H1 (cell line): ENCODE measurements around the gene PHLDA2. TPM values are rescaled to one million over a fixed set of nuclear protein-coding genes. Genes with fewer than 3 reads are reported as not detected.

Source experiments
- CTCF ChIA-PET: fragments of 300-600 bp; sonication (Branson Sonifier 250); formaldehyde crosslinking; loops from one replicate; lab custom pipeline; 2021; ENCODE audit not compliant: partially characterized antibody; lab: Charles Lee
- POLR2A ChIA-PET: fragments of 300-600 bp; sonication (Branson Sonifier 250); formaldehyde crosslinking; loops from one replicate; lab custom pipeline; 2021; ENCODE audit warnings: inconsistent platforms; ENCODE audit not compliant: partially characterized antibody; lab: Charles Lee
- DNase-seq, 2 experiments: peaks; one replicate each; pipeline versions ENCODE4 v3.0.0 to v3.0.0-alpha.2; 2010 to 2022; ENCODE audit warnings: low spot score in 2 of 2, low read depth in 1 of 2, mixed read lengths in 1 of 2
- FAIRE-seq: peaks from 2 replicates; lab custom pipeline; 2011; peaks lifted over from hg19 to GRCh38; lab: Jason Lieb, UNC
- H2AFZ ChIP-seq: 2 replicates; pipeline ENCODE4 v1.8.1; 2012; ENCODE audit warnings: low read length, inconsistent platforms
- H2AK5ac ChIP-seq: 2 replicates; pipeline ENCODE4 v1.6.1; 2013; ENCODE audit warnings: low read depth, low read length
- H2BK120ac ChIP-seq: replicated peaks from 2 replicates; pipeline ENCODE3; 2013; ENCODE audit warnings: low read depth, low read length, inconsistent platforms
- H2BK12ac ChIP-seq: 2 replicates; pipeline ENCODE4 v1.6.1; 2013; ENCODE audit warnings: low read depth, low read length
- H2BK15ac ChIP-seq: 2 replicates; pipeline ENCODE4 v1.6.1; 2013; ENCODE audit warnings: low read length
- H2BK20ac ChIP-seq: 2 replicates; pipeline ENCODE4 v1.6.1; 2013; ENCODE audit warnings: low read length
- H2BK5ac ChIP-seq: 2 replicates; pipeline ENCODE4 v1.6.1; 2013; ENCODE audit warnings: low read depth, low read length
- H3K14ac ChIP-seq: 2 replicates; pipeline ENCODE4 v1.6.1; 2013; ENCODE audit warnings: inconsistent platforms; ENCODE audit not compliant: insufficient read length
- H3K18ac ChIP-seq: 2 replicates; pipeline ENCODE4 v1.6.1; 2013; ENCODE audit warnings: low read length; ENCODE audit errors: extremely low read depth
- H3K23ac ChIP-seq: 2 replicates; pipeline ENCODE4 v1.6.1; 2013; ENCODE audit warnings: inconsistent platforms; ENCODE audit not compliant: insufficient read length
- H3K23me2 ChIP-seq: 2 replicates; pipeline ENCODE4 v1.6.1; 2013; ENCODE audit warnings: low read depth, low read length
- H3K27ac ChIP-seq: 2 replicates; pipeline ENCODE4 v1.6.1; 2011; ENCODE audit warnings: low read depth, low read length, inconsistent platforms
- H3K27me3 ChIP-seq, 4 experiments: replicated peaks in 1 of 4; 1 replicate in 1 of 4; 2 replicates in 3 of 4; pipeline versions ENCODE4 v1.6.1 to v1.8.1; 2011 to 2013; ENCODE audit warnings: low read length in 3 of 4, mild to moderate bottlenecking in 3 of 4, inconsistent platforms in 2 of 4, mixed read lengths in 2 of 4, moderate library complexity in 1 of 4; ENCODE audit not compliant: control insufficient read depth in 3 of 4, insufficient read depth in 3 of 4; ENCODE audit errors: extremely low read depth in 1 of 4
- H3K36me3 ChIP-seq, 4 experiments: 2 replicates each; pipeline versions ENCODE4 v1.6.1 to v1.8.1; 2011 to 2013; ENCODE audit warnings: mild to moderate bottlenecking in 4 of 4, low read length in 3 of 4, moderate library complexity in 2 of 4, control low read depth in 1 of 4, inconsistent platforms in 1 of 4; ENCODE audit not compliant: insufficient read depth in 4 of 4, control insufficient read depth in 2 of 4
- H3K4ac ChIP-seq: replicated peaks from 2 replicates; pipeline ENCODE3; 2013; ENCODE audit warnings: low read length, low read depth, mixed read lengths, inconsistent platforms; ENCODE audit not compliant: insufficient read length
- H3K4me1 ChIP-seq, 4 experiments: replicated peaks in 1 of 4; 1 replicate in 1 of 4; 2 replicates in 3 of 4; pipeline versions ENCODE4 v1.6.1 to v1.8.1; 2011 to 2013; ENCODE audit warnings: low read length in 3 of 4, inconsistent platforms in 2 of 4, mixed read lengths in 1 of 4; ENCODE audit not compliant: insufficient read depth in 4 of 4, control insufficient read depth in 3 of 4
- H3K4me2 ChIP-seq, 2 experiments: 2 replicates each; pipeline versions ENCODE4 v1.6.1 to v1.8.1; 2011 to 2013; ENCODE audit warnings: low read depth in 2 of 2, low read length in 2 of 2, control low read depth in 1 of 2, inconsistent platforms in 1 of 2, mild to moderate bottlenecking in 1 of 2; ENCODE audit not compliant: insufficient read depth in 1 of 2
- H3K4me3 ChIP-seq, 4 experiments: fragments of 200-600, 300-600 bp in 1 of 4; sonication (generic), shearing (Covaris generic), sonication (Bioruptor Twin) in 1 of 4; 2 replicates each; pipeline versions ENCODE4 v1.5.1 to v1.8.1; 2011 to 2016; ENCODE audit warnings: low read length in 4 of 4, low read depth in 3 of 4, control low read depth in 2 of 4, inconsistent platforms in 2 of 4, mild to moderate bottlenecking in 2 of 4, mixed read lengths in 1 of 4, moderate library complexity in 1 of 4; ENCODE audit not compliant: insufficient read depth in 2 of 4; ENCODE audit errors: extremely low read depth in 1 of 4
- H3K56ac ChIP-seq: replicated peaks from 2 replicates; pipeline ENCODE3; 2013; ENCODE audit warnings: low read depth, mild to moderate bottlenecking, mixed read lengths, low read length, inconsistent platforms; ENCODE audit not compliant: insufficient read length
- H3K79me1 ChIP-seq: 2 replicates; pipeline ENCODE4 v1.6.1; 2013; ENCODE audit warnings: low read depth, low read length, control low read depth
- H3K79me2 ChIP-seq, 2 experiments: 2 replicates each; pipeline versions ENCODE4 v1.6.1 to v1.8.1; 2012 to 2013; ENCODE audit warnings: low read length in 2 of 2, mild to moderate bottlenecking in 2 of 2, inconsistent platforms in 1 of 2; ENCODE audit not compliant: insufficient read depth in 2 of 2, control insufficient read depth in 1 of 2
- H3K9ac ChIP-seq, 4 experiments: replicated peaks in 1 of 4; 1 replicate in 1 of 4; 2 replicates in 3 of 4; pipeline versions ENCODE4 v1.6.1 to v1.8.1; 2011 to 2013; ENCODE audit warnings: low read depth in 3 of 4, low read length in 3 of 4, control low read depth in 2 of 4, mild to moderate bottlenecking in 2 of 4, moderate library complexity in 2 of 4, inconsistent platforms in 1 of 4; ENCODE audit errors: extremely low read depth in 1 of 4
- H3K9me3 ChIP-seq, 2 experiments: 2 replicates each; pipeline versions ENCODE4 v1.6.1 to v1.8.1; 2012 to 2013; ENCODE audit warnings: mild to moderate bottlenecking in 2 of 2, moderate library complexity in 2 of 2, control low read depth in 1 of 2, inconsistent platforms in 1 of 2, low read depth in 1 of 2, low read length in 1 of 2, mixed read lengths in 1 of 2; ENCODE audit not compliant: insufficient read depth in 2 of 2
- H4K20me1 ChIP-seq, 2 experiments: replicated peaks in 1 of 2; 2 replicates each; pipeline versions ENCODE3 to v1.8.1; 2011 to 2013; ENCODE audit warnings: inconsistent platforms in 2 of 2, low read length in 2 of 2, mild to moderate bottlenecking in 1 of 2; ENCODE audit not compliant: insufficient read depth in 2 of 2, control insufficient read depth in 1 of 2
- H4K5ac ChIP-seq: 2 replicates; pipeline ENCODE4 v1.6.1; 2013; ENCODE audit warnings: low read length, low read depth, mixed read lengths, inconsistent platforms; ENCODE audit not compliant: insufficient read length
- H4K8ac ChIP-seq: 2 replicates; pipeline ENCODE4 v1.8.0; 2013; ENCODE audit warnings: mild to moderate bottlenecking, moderate library complexity, low read length, inconsistent platforms; ENCODE audit not compliant: insufficient read depth; ENCODE audit errors: extremely low read depth
- H4K91ac ChIP-seq: replicated peaks from 2 replicates; pipeline ENCODE3; 2013; ENCODE audit warnings: low read length, mixed read lengths, inconsistent platforms; ENCODE audit not compliant: insufficient read length
- ASH2L ChIP-seq: fragments of 200-600, 300-600 bp; sonication (generic); IDR thresholded peaks from one replicate; pipeline ENCODE4 v1.7.1; 2017; ENCODE audit warnings: low read length
- CBX8 ChIP-seq: fragments of 300-800, 300-1000 bp; sonication (generic); IDR thresholded peaks from 2 replicates; pipeline ENCODE4 v1.7.1; 2016; ENCODE audit warnings: low read depth, low read length, borderline replicate concordance
- CHD1 ChIP-seq: IDR thresholded peaks from 2 replicates; pipeline ENCODE4 v1.6.1; 2012; ENCODE audit warnings: low read depth, low read length, improper control_type of control experiment
- RAD21 ChIP-seq, 2 experiments: IDR thresholded peaks in 1 of 2; conservative IDR thresholded peaks in 1 of 2; 2 replicates each; pipeline ENCODE4 v1.6.1; 2011; ENCODE audit warnings: low read depth in 2 of 2, low read length in 2 of 2, improper control_type of control experiment in 1 of 2, inconsistent platforms in 1 of 2, mild to moderate bottlenecking in 1 of 2, moderate library complexity in 1 of 2
- RNF2 ChIP-seq: fragments of 200-900, 300-1000 bp; sonication (generic); IDR thresholded peaks from 2 replicates; pipeline ENCODE4 v1.7.1; 2016; ENCODE audit warnings: borderline replicate concordance, low read depth, mild to moderate bottlenecking, antibody characterized with exemption, low read length; ENCODE audit not compliant: poor library complexity, severe bottlenecking; ENCODE audit errors: missing control alignments
- TAF1 ChIP-seq: IDR thresholded peaks from 2 replicates; pipeline ENCODE4 v1.6.1; 2011; ENCODE audit warnings: mild to moderate bottlenecking, low read depth, low read length
- TAF7 ChIP-seq: optimal IDR thresholded peaks from 2 replicates; pipeline ENCODE3; 2011; ENCODE audit warnings: low read depth, mild to moderate bottlenecking, inconsistent platforms, low read length, moderate library complexity, borderline replicate concordance
- ZNF274 ChIP-seq: IDR thresholded peaks from 2 replicates; pipeline ENCODE4 v1.7.0; 2012; ENCODE audit warnings: low read length, borderline replicate concordance; ENCODE audit errors: extremely low read depth
- WGBS, 2 experiments: shearing (Covaris generic) in 1 of 2; methylation state at CpG; one replicate each; pipeline versions ENCODE4 v1.1.6 to v1.1.7; 2013 to 2015; ENCODE audit warnings: low lambda C conversion rate in 2 of 2, mixed read lengths in 2 of 2, inconsistent platforms in 1 of 2, low coverage in 1 of 2, missing lambda C conversion rate in 1 of 2; ENCODE audit not compliant: insufficient replicate concordance in 2 of 2, insufficient coverage in 1 of 2, insufficient read length in 1 of 2; ENCODE audit errors: extremely low coverage in 1 of 2, missing lambda C conversion rate in 1 of 2; 5-methylcytosine and 5-hydroxymethylcytosine counted together
- polyA plus RNA-seq, 7 experiments: library from polyadenylated mRNA; depleted of rRNA in 3 of 7; stranded (reverse) in 5 of 7; unstranded in 2 of 7; fragments of >200 nt in 5 of 7; fragments of 200-250 nt in 2 of 7; gene quantifications; 1 replicate in 5 of 7; 2 replicates in 1 of 7; 4 replicates in 1 of 7; pipeline versions ENCODE4 v1.2.1 to v1.2.3, GENCODE V29; 2011 to 2013; ENCODE audit warnings: missing spikeins in 2 of 7, mixed read lengths in 2 of 7
- total RNA-seq: library from RNA; stranded (reverse); fragmentation: NEBNext Ultra II Directional; extraction: Animal tissue kit (Norgen Biotek cat#: 25700); gene quantifications from 2 replicates; pipeline ENCODE4 v1.2.1, GENCODE V29; 2021
- TF ChIP-seq, protein P1 (sequence below): IDR thresholded peaks from 2 replicates; pipeline ENCODE4 v1.6.1; 2012; ENCODE audit warnings: low read length, inconsistent platforms

Gene PHLDA2
- total and polyA plus RNA-seq, 2 of the 8 experiments (the other 6 are each of a cell fraction or from before 2014, with no cell fraction given) = 5.2 to 7.6 TPM

DNA sequence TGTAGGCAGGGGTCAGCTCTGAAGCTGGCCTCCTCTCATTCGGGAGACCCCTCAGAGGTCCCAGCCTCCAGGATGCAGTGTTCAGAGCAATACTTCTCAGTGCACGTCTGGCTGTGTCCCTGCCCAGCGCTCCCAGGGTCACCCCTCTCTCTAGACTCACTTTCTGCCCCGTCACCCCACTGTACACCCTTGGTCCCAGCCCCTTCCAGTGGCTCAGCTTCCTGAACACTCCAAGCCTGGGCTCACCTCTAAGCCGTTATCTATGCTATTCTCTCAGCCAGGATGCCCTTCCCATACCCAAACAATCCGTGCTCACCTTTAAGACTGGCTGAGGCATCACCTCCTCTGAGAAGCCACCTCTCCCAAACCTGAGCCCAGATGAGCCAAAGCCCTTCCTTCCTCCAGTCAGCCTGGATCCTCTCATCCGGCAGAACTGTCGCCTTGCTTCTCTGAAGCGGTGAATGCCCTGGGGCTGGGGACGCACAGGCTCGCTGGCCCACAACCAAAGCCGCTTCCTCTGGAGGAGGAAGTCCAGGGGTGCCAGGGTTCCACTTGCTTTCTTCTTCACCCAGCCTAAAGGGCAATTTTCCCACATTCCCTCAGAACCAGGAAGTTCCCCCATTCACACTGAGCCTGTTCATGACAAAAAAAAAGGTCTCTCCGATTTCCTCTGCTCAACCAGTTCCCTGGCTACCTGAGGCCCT, 30.0 kb downstream of the PHLDA2 start:
- DNase-seq (no peak), FAIRE-seq (no peak)
- H3K9me3 ChIP-seq = peaks cover 0 to 4% of the 10 kb centered on the region in 2 experiments; a peak in 1 of 4 replicates
- POLR2A ChIA-PET = interaction anchor here (4.9 kb wide), 1 partner anchor 30 kb away, joined by 20 read pairs; the partner anchor contains the start of gene PHLDA2
- no peaks in the 10 kb centered on the region for H3K36me3 ChIP-seq
- H3K4me1 ChIP-seq = peaks cover 0 to 19% (median 14%) of the 10 kb centered on the region in 4 experiments; a peak in 5 of 7 replicates
- peaks cover 0 to 27% (median 6%) of the 10 kb centered on the region in 4 experiments; a peak in 4 of 7 replicates for H3K27me3 ChIP-seq
- no peak overlapping the region for H4K91ac ChIP-seq
- H3K9ac ChIP-seq = no peak overlapping the region
- H3K79me1 ChIP-seq = no peaks in the 10 kb centered on the region
- H3K14ac ChIP-seq = no peak overlapping the region
- H3K79me2 ChIP-seq = no peaks in the 10 kb centered on the region
- CTCF ChIA-PET = interaction anchor here (1.0 to 1.5 kb wide), 3 partner anchors 11 to 479 kb away, joined by 4 to 6 read pairs (median 6); no protein-coding TSS in a partner anchor
- H3K23ac ChIP-seq = no peak overlapping the region
- no peak overlapping the region for H3K27ac ChIP-seq
- no peak overlapping the region for H2AFZ ChIP-seq
- 87% methylated on average over 13 of the region's 13 CpGs; no CpG with 5 or more reads in 1 of the 2 experiments for WGBS, 2 experiments
- no peak overlapping the region for H2BK120ac ChIP-seq
- no peak overlapping the region for H3K56ac ChIP-seq
- H3K4me3 ChIP-seq = no peak overlapping the region
- H2BK15ac ChIP-seq = peak overlapping the region; percentile 53; the same call in 1 of the 2 replicates
- H2BK5ac ChIP-seq = no peak overlapping the region
- no peak overlapping the region for H3K4me2 ChIP-seq
- peaks cover 7% of the 10 kb centered on the region; the same call in 1 of the 2 replicates for H3K23me2 ChIP-seq
- no peaks in the 10 kb centered on the region for H4K20me1 ChIP-seq
- no peak overlapping the region for H2AK5ac ChIP-seq
- no peak overlapping the region for H4K8ac ChIP-seq
- peak overlapping the region; percentile 86 for H2BK20ac ChIP-seq
- peak overlapping the region; percentile 81; the same call in 1 of the 2 replicates for H2BK12ac ChIP-seq
- no peak overlapping the region for H3K4ac ChIP-seq
- no peak overlapping the region for H3K18ac ChIP-seq
- H4K5ac ChIP-seq = no peak overlapping the region
- TF ChIP-seq RNF2 (no peak), CBX8 (no peak), ASH2L (no peak), ZNF274 (no peak), RAD21 (IDR thresholded peaks at IDR 0.05 in 1 of 2, conservative IDR thresholded peaks at IDR 0.05 in 1 of 2; ENCODE audit: low read depth in 2 of 2, low read length in 2 of 2) (no peak), TAF7 (no peak), CHD1 (no peak), TAF1 (no peak)
- TF ChIP-seq, protein P1, sequence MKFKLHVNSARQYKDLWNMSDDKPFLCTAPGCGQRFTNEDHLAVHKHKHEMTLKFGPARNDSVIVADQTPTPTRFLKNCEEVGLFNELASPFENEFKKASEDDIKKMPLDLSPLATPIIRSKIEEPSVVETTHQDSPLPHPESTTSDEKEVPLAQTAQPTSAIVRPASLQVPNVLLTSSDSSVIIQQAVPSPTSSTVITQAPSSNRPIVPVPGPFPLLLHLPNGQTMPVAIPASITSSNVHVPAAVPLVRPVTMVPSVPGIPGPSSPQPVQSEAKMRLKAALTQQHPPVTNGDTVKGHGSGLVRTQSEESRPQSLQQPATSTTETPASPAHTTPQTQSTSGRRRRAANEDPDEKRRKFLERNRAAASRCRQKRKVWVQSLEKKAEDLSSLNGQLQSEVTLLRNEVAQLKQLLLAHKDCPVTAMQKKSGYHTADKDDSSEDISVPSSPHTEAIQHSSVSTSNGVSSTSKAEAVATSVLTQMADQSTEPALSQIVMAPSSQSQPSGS = no peak
